Measurements from ENCODE around the gene TYW5.

DNA sequence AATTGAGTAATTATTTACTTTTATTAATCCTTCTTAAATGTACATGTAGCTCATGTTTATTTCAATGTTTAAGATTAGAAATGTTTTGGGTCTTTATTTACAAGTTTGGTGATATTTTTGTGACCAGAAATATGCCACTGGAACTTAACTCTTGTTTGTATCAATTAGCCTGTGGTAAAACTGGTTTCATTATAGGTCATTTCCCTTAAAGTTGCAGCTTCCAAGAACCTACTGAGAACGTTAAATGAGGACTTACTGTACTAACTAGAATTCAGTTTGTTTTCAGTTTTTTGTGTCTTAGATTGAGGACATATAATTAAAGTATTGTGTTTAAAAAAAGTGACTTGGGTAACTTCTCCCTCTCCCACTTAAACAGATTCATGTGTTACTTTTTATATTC, 4.3 kb downstream of the TYW5 start:
- TF ChIP-seq, protein P1, sequence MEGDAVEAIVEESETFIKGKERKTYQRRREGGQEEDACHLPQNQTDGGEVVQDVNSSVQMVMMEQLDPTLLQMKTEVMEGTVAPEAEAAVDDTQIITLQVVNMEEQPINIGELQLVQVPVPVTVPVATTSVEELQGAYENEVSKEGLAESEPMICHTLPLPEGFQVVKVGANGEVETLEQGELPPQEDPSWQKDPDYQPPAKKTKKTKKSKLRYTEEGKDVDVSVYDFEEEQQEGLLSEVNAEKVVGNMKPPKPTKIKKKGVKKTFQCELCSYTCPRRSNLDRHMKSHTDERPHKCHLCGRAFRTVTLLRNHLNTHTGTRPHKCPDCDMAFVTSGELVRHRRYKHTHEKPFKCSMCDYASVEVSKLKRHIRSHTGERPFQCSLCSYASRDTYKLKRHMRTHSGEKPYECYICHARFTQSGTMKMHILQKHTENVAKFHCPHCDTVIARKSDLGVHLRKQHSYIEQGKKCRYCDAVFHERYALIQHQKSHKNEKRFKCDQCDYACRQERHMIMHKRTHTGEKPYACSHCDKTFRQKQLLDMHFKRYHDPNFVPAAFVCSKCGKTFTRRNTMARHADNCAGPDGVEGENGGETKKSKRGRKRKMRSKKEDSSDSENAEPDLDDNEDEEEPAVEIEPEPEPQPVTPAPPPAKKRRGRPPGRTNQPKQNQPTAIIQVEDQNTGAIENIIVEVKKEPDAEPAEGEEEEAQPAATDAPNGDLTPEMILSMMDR (IDR thresholded peaks at IDR 0.05; ENCODE audit: poor library complexity) = no peak
- TF ChIP-seq EZH2phosphoT487 (IDR thresholded peaks at IDR 0.05; ENCODE audit: low read depth, severe bottlenecking, unreplicated experiment) = no peak
- TF ChIP-seq EZH2 (IDR thresholded peaks at IDR 0.05; ENCODE audit: borderline replicate concordance) = no peak
